ENCODE results near the gene TAP1.

- TF ChIP-seq EZH2 (IDR thresholded peaks at IDR 0.05) (no peak), POLR2AphosphoS5 (IDR thresholded peaks at IDR 0.05; ENCODE audit: borderline replicate concordance, low read depth, low read length) (no peak), FOXP2 (optimal IDR thresholded peaks at IDR 0.05; ENCODE audit: control extremely low read depth, extremely low read length, insufficient read depth) (no peak)
These were observed 36.0 kb upstream of the TAP1 start for GRCh38 chr6:32889533-32889932.
